Fibroblast of skin of back (primary cell): ENCODE results near the gene KCNMA1.

ENCODE experiments used
- DNase-seq: peaks from one replicate; pipeline ENCODE4 v3.0.0-alpha.2; 2013

KCNMA1 gene

GRCh38 chr10:77253556-77254064, 384.0 kb downstream of the KCNMA1 start:
- no peak for DNase-seq

- no peak for DNase-seq
Measured at GRCh38 chr10:77253147-77253545, 384.5 kb downstream of the KCNMA1 start.

GRCh38 chr10:77252380-77253146, 385.0 kb downstream of the KCNMA1 start:
- DNase-seq, result no peak

GRCh38 chr10:77251297-77252013, 386.2 kb downstream of the KCNMA1 start:
- DNase-seq, result peak; percentile 54

- no peak for DNase-seq
Measured at GRCh38 chr10:77249901-77250459, 387.6 kb downstream of the KCNMA1 start.

- peak; percentile 42 for DNase-seq
Measured at GRCh38 chr10:77248104-77248790, 389.4 kb downstream of the KCNMA1 start.

- DNase-seq, result peak; percentile 70
Measured at GRCh38 chr10:77247031-77247990, 390.3 kb downstream of the KCNMA1 start.

- DNase-seq, result no peak
Measured at GRCh38 chr10:77245953-77246352, 391.7 kb downstream of the KCNMA1 start.

GRCh38 chr10:77244746-77245145, 392.9 kb downstream of the KCNMA1 start:
- no peak for DNase-seq

GRCh38 chr10:77244286-77244685, 393.3 kb downstream of the KCNMA1 start:
- no peak for DNase-seq

- DNase-seq, result no peak
Measured at GRCh38 chr10:77241350-77241725, 396.3 kb downstream of the KCNMA1 start.

GRCh38 chr10:77240706-77241349, 396.8 kb downstream of the KCNMA1 start:
- no peak for DNase-seq

- peak; percentile 55 for DNase-seq
Measured at GRCh38 chr10:77240041-77240652, 397.5 kb downstream of the KCNMA1 start.

- no peak for DNase-seq
Measured at GRCh38 chr10:77237120-77237519, 400.5 kb downstream of the KCNMA1 start.

- peak; percentile 57 for DNase-seq
Measured at GRCh38 chr10:77236700-77237099, 400.9 kb downstream of the KCNMA1 start.

- DNase-seq, result no peak
Measured at GRCh38 chr10:77236029-77236428, 401.6 kb downstream of the KCNMA1 start.

- DNase-seq, result no peak
Measured at GRCh38 chr10:77234599-77234998, 403.0 kb downstream of the KCNMA1 start.

- no peak for DNase-seq
Measured at GRCh38 chr10:77233466-77233865, 404.1 kb downstream of the KCNMA1 start.

- DNase-seq, result peak; percentile 13
Measured at GRCh38 chr10:77231884-77232610, 405.6 kb downstream of the KCNMA1 start.

GRCh38 chr10:77231375-77231774, 406.2 kb downstream of the KCNMA1 start:
- no peak for DNase-seq
